PFSK-1 (cell line): ENCODE results near the gene SIL1.

ENCODE experiments used
- FOXP2 ChIP-seq: optimal IDR thresholded peaks from 2 replicates; pipeline ENCODE3; 2011; ENCODE audit warnings: borderline replicate concordance, control low read depth, inconsistent platforms; ENCODE audit not compliant: insufficient read depth; ENCODE audit errors: extremely low read length, extremely low read depth
- POLR2AphosphoS5 ChIP-seq: IDR thresholded peaks from 2 replicates; pipeline ENCODE4 v1.6.1; 2012; ENCODE audit warnings: low read depth, mild to moderate bottlenecking, control low read depth, low read length, moderate library complexity
- SIN3A ChIP-seq: IDR thresholded peaks from 2 replicates; pipeline ENCODE4 v1.6.1; 2012; ENCODE audit warnings: mild to moderate bottlenecking, low read length, moderate library complexity, borderline replicate concordance; ENCODE audit not compliant: insufficient read depth
- TAF1 ChIP-seq: IDR thresholded peaks from 2 replicates; pipeline ENCODE4 v1.6.1; 2012; ENCODE audit warnings: low read length, control low read depth, borderline replicate concordance; ENCODE audit not compliant: insufficient read depth
- TF ChIP-seq, protein P1 (sequence below), 2 experiments: IDR thresholded peaks; 2 replicates each; pipeline versions ENCODE4 v1.6.1 to v1.8.0; 2011 to 2012; ENCODE audit warnings: low read depth in 2 of 2, low read length in 2 of 2, control low read depth in 1 of 2, inconsistent platforms in 1 of 2, mild to moderate bottlenecking in 1 of 2, moderate library complexity in 1 of 2; ENCODE audit not compliant: insufficient read depth in 1 of 2

Gene SIL1

DNA sequence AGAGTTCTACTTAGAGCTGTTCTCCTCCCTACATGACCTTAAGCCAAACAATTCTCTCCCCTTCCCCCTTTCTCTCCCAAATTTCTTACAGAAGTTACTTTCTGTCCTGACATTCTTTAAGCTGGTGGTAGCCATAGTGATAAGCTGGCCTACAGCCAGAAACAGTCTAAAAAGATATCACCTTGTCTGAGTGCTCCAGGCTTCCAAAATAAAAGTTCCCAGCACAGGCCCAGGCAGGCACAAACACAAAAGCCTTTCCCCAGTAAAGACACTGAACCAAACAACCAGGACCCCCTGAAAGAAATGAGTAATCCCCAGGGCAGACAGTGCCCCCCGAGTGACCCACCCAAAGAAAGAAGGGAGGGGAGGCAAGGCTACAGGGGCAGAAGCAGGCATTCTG, 19.2 kb downstream of the SIL1 start:
- TF ChIP-seq, protein P1, sequence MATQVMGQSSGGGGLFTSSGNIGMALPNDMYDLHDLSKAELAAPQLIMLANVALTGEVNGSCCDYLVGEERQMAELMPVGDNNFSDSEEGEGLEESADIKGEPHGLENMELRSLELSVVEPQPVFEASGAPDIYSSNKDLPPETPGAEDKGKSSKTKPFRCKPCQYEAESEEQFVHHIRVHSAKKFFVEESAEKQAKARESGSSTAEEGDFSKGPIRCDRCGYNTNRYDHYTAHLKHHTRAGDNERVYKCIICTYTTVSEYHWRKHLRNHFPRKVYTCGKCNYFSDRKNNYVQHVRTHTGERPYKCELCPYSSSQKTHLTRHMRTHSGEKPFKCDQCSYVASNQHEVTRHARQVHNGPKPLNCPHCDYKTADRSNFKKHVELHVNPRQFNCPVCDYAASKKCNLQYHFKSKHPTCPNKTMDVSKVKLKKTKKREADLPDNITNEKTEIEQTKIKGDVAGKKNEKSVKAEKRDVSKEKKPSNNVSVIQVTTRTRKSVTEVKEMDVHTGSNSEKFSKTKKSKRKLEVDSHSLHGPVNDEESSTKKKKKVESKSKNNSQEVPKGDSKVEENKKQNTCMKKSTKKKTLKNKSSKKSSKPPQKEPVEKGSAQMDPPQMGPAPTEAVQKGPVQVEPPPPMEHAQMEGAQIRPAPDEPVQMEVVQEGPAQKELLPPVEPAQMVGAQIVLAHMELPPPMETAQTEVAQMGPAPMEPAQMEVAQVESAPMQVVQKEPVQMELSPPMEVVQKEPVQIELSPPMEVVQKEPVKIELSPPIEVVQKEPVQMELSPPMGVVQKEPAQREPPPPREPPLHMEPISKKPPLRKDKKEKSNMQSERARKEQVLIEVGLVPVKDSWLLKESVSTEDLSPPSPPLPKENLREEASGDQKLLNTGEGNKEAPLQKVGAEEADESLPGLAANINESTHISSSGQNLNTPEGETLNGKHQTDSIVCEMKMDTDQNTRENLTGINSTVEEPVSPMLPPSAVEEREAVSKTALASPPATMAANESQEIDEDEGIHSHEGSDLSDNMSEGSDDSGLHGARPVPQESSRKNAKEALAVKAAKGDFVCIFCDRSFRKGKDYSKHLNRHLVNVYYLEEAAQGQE (IDR thresholded peaks at IDR 0.05; ENCODE audit: insufficient read depth in 1 of 2, low read depth in 2 of 2, low read length in 2 of 2), result no peak
- TF ChIP-seq SIN3A (no peak), POLR2AphosphoS5 (no peak), TAF1 (no peak), FOXP2 (no peak)

GRCh38 chr5:139178589-139178917, 19.6 kb downstream of the SIL1 start:
- TF ChIP-seq POLR2AphosphoS5 (no peak), FOXP2 (no peak), SIN3A (no peak), TAF1 (no peak)
- TF ChIP-seq, protein P1 (IDR thresholded peaks at IDR 0.05; ENCODE audit: insufficient read depth in 1 of 2, low read depth in 2 of 2, low read length in 2 of 2), result no peak

DNA sequence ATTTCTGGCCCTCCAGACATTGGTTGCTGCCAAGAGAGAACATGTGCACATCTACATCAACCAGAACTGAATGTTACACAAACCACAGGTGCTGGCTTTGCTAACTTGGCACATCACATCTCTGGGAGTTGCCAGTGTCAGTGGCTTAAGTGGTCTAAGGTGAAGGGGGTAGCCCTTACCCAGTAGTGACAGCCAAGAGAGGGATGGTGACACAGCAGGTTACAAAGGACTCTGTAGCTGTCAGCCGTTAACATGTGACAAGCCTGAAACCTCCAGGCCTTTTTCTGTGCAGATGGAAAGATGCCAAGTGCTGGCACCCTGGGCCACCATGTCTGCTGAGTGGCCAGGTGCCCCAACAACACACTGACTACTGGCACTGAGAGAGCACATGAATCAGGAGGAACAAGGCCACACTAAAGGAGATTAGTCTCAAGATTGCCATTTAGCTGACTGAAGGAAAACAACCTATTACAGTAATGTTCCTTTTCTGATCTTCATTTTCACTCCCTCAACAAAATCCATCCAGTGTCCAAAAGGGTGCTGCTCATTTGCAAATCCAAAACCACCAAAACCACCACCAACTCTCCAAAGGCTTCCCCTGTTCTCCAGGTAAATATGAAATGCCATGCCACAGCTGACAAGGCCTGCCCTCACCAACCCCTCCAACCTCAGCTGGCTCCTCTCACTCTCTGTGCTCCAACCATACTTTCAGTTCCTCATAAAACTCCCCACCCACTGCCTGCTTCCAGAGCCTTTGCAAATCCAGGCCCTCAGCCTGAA, 20.2 kb downstream of the SIL1 start:
- no peak for TF ChIP-seq SIN3A
- no peak for TF ChIP-seq POLR2AphosphoS5
- TF ChIP-seq FOXP2, result no peak
- TF ChIP-seq, protein P1 (IDR thresholded peaks at IDR 0.05; ENCODE audit: insufficient read depth in 1 of 2, low read depth in 2 of 2, low read length in 2 of 2), result no peak
- TF ChIP-seq TAF1, result no peak

DNA sequence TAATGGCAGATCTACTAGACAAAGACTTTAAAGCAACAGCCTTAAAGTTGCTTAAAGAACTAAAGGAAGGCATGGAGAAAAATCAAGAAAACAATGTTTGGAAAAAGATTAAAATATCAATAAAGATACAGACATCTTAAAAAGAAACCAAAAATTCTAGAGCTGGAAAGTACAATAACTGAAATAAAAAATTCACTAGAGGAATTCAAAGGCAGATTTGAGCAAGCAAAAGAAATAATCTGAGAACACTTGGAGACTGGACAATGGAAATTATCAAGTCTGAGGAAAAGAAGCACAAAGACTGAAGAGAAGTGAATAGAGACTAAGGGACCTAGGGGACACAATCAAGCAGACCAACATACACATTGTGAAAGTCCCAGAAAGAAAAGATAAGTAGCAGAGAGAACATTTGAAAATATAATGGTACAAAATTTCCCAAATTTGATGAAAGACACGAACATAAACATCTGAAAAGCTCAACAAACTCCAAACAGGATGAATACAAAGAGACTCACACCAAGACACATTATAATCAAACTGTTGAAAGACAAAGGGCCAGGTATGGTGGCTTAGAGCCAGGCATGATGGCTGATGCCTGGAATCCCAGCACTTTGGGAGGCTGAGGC, 26.3 kb downstream of the SIL1 start:
- TF ChIP-seq TAF1, result no peak
- no peak for TF ChIP-seq POLR2AphosphoS5

DNA sequence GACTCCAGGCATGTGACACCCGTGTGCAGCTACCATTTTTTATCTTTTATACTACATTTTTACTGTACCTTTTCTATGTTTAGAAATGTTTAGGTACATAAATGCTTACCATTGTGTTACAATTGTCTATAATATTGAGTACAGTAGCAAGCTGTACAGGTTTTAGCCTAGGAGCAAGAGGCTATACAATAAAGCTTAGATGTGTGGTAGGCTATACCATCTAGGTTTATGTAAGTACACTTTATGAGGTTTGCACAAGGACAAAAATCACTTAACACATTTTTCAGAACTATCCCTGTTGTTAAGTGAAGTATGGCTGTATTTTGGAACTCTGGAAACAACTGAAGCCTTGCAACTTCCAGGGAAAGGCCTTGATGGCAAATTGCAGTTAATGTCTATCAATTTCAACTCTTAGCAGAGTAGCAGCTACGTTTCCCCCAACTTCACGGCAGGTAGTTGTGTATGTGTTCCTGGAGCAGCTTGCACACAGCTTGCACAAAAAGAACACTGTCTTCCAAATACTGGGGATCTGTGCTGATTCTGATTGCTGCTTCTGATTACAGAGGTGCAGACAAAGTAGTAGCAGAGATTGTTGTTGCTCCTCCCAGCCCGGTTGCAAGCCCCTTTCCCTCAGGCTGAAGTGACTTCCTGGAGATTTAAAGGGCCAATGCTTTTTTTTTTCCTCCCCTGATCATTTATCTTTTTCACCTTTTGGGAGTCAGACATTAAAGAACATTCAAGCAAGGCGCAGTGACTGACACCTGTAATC, 30.0 kb downstream of the SIL1 start:
- TF ChIP-seq SIN3A (no peak), POLR2AphosphoS5 (no peak), TAF1 (no peak), FOXP2 (no peak)
- TF ChIP-seq, protein P1 (IDR thresholded peaks at IDR 0.05; ENCODE audit: insufficient read depth in 1 of 2, low read depth in 2 of 2, low read length in 2 of 2), result no peak
